ENCODE data around the gene SLC44A3.

GRCh38 chr1:94878329-94878728 is 58.2 kb downstream of the SLC44A3 start:
- TF ChIP-seq CTCF (IDR thresholded peaks at IDR 0.05) = no peak
- TF ChIP-seq EZH2 (IDR thresholded peaks at IDR 0.05) = no peak

All from neural progenitor cell (in vitro differentiated cells).